Measurements from ENCODE around the gene CBFA2T3.

The CBFA2T3 gene

GRCh38 chr16:88876942-88877526 lies 100.0 kb downstream of the CBFA2T3 start:
- TF ChIP-seq EGR1 (IDR thresholded peaks at IDR 0.05) (no peak), CREB1 (IDR thresholded peaks at IDR 0.05; ENCODE audit: low read depth) (no peak), TCF12 (IDR thresholded peaks at IDR 0.05; ENCODE audit: low read depth) (no peak), NFIC (IDR thresholded peaks at IDR 0.05) (no peak), ZBTB7A (IDR thresholded peaks at IDR 0.05; ENCODE audit: low read depth) (no peak)

DNA sequence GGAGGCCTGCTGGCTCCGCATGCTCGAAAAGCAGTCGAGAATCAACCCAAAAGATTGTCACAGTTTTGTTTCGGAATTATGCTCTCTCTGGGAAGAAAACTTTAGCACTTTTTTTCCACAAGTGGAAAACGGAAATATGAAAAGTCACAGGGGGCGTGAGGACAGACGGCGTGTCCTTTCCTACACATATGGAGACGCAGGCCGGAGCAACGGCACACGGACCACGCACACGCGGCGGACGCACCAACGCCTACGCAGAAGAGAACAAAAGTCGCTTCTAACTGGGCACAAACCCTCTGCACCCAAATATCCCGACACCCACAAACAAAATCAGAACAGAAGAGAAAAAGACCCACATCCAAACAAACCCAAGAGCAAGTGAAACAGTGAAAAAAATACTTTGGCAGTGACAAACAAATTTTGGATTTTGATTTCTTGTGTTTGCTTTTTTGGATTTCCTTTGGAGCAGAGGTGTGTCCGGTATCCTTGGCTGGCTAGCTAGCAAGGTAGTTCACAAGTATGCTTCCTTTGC lies 101.2 kb downstream of the CBFA2T3 start:
- TF ChIP-seq EGR1 (IDR thresholded peaks at IDR 0.05) (no peak), USF1 (IDR thresholded peaks at IDR 0.05) (no peak), TEAD4 (IDR thresholded peaks at IDR 0.05) (no peak), RAD21 (IDR thresholded peaks at IDR 0.05; ENCODE audit: low read depth) (no peak), MAX (IDR thresholded peaks at IDR 0.05) (no peak), CREB1 (IDR thresholded peaks at IDR 0.05; ENCODE audit: low read depth) (no peak), CEBPB (IDR thresholded peaks at IDR 0.05) (no peak)

- TF ChIP-seq ZBTB7A (IDR thresholded peaks at IDR 0.05; ENCODE audit: low read depth) (no peak), NFIC (IDR thresholded peaks at IDR 0.05) (no peak), EGR1 (IDR thresholded peaks at IDR 0.05) (no peak), TEAD4 (IDR thresholded peaks at IDR 0.05) (no peak), TAF1 (IDR thresholded peaks at IDR 0.05; ENCODE audit: low read depth) (no peak), CREB1 (IDR thresholded peaks at IDR 0.05; ENCODE audit: low read depth) (no peak), CEBPB (IDR thresholded peaks at IDR 0.05) (no peak)
- TF ChIP-seq, protein P1, sequence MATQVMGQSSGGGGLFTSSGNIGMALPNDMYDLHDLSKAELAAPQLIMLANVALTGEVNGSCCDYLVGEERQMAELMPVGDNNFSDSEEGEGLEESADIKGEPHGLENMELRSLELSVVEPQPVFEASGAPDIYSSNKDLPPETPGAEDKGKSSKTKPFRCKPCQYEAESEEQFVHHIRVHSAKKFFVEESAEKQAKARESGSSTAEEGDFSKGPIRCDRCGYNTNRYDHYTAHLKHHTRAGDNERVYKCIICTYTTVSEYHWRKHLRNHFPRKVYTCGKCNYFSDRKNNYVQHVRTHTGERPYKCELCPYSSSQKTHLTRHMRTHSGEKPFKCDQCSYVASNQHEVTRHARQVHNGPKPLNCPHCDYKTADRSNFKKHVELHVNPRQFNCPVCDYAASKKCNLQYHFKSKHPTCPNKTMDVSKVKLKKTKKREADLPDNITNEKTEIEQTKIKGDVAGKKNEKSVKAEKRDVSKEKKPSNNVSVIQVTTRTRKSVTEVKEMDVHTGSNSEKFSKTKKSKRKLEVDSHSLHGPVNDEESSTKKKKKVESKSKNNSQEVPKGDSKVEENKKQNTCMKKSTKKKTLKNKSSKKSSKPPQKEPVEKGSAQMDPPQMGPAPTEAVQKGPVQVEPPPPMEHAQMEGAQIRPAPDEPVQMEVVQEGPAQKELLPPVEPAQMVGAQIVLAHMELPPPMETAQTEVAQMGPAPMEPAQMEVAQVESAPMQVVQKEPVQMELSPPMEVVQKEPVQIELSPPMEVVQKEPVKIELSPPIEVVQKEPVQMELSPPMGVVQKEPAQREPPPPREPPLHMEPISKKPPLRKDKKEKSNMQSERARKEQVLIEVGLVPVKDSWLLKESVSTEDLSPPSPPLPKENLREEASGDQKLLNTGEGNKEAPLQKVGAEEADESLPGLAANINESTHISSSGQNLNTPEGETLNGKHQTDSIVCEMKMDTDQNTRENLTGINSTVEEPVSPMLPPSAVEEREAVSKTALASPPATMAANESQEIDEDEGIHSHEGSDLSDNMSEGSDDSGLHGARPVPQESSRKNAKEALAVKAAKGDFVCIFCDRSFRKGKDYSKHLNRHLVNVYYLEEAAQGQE (IDR thresholded peaks at IDR 0.05; ENCODE audit: low read depth) = no peak
Measured at GRCh38 chr16:88874938-88875599, 101.9 kb downstream of the CBFA2T3 start.

DNA sequence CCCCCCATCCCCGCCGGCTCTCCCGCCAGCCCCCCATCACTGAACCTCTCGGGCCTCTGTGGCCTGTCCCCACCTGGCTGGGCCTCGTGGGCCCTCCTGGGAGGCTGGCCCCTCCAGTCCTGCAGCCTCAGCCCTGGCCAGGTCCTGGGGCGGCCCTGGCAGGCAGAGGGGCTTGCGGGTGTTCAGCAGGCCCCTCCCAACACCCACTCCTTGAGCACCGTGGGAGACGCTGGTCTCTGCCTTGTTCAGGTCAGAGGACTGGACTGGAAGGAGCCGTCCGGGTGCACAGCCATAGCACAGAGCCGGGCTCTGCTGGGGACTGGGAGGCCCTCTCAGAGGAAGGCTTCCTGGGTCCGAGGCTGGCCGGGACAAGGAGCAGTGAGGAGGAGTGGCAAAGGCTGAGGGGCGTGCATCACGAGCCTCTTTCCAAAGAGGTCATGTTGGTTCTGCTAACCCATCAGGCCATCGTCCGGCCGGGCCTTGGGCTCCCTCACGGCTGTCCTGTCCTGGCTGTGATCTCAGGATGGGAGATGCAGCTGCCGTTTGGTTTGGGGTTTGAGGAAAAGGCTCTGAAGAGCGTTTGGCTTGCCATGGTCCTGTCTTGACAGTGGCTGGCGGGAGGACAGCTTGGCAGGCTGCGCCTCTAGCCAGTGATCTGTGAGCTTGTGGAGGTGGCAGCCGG lies 104.2 kb downstream of the CBFA2T3 start:
- TF ChIP-seq EP300 (IDR thresholded peaks at IDR 0.05; ENCODE audit: borderline replicate concordance) (no peak), TCF12 (IDR thresholded peaks at IDR 0.05; ENCODE audit: low read depth) (no peak), MAX (IDR thresholded peaks at IDR 0.05) (no peak), FOXM1 (IDR thresholded peaks at IDR 0.05; ENCODE audit: borderline replicate concordance, low read depth) (no peak), RAD21 (IDR thresholded peaks at IDR 0.05; ENCODE audit: low read depth) (no peak), NFIC (IDR thresholded peaks at IDR 0.05) (no peak), ZBTB7A (IDR thresholded peaks at IDR 0.05; ENCODE audit: low read depth) (no peak), CREB1 (IDR thresholded peaks at IDR 0.05; ENCODE audit: low read depth) (no peak), TEAD4 (IDR thresholded peaks at IDR 0.05) (no peak), USF1 (IDR thresholded peaks at IDR 0.05) (no peak), EGR1 (IDR thresholded peaks at IDR 0.05) (no peak), CEBPB (IDR thresholded peaks at IDR 0.05) (no peak)
- TF ChIP-seq, protein P1 (IDR thresholded peaks at IDR 0.05; ENCODE audit: low read depth) = no peak

DNA sequence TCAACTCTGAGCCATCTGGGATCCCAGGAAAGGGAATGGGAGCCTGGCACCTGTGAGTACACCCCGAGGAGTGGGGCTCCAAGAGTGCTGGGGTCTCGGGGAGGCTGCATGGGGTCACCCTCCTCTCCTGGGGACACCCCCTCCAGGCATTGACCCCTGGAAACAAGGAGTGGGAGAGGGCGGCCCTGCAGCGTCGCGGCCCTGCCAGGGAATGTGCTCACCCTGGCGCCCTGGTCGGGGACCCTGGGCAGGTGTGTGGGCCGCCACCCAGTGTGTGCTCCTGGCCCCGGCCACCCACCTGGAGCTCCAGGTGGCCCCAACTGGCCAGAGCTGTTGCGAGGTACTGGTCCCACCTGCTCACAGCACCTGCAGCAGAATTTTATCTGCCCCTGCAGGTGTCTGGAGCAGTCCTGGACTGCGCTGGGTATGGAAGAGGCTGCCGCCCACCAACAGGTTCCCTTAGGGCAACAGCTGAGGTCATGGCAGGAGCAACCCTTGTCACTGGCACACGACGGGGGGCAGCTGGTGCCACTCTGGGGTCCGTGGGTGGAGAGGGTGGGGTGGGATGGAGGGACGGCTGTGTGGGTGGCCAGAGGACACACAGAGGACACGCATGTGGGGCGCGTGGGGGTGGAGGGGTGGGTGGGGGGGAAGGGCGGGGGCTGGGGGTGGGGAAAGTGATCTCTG lies 105.1 kb downstream of the CBFA2T3 start:
- no peak for TF ChIP-seq CREB1 (IDR thresholded peaks at IDR 0.05; ENCODE audit: low read depth)
- TF ChIP-seq NFIC (IDR thresholded peaks at IDR 0.05) = no peak
- TF ChIP-seq CEBPB (IDR thresholded peaks at IDR 0.05) = no peak
- no peak for TF ChIP-seq MAX (IDR thresholded peaks at IDR 0.05)
- TF ChIP-seq, protein P1 (IDR thresholded peaks at IDR 0.05; ENCODE audit: low read depth) = no peak
- no peak for TF ChIP-seq FOXM1 (IDR thresholded peaks at IDR 0.05; ENCODE audit: borderline replicate concordance, low read depth)
- no peak for TF ChIP-seq USF1 (IDR thresholded peaks at IDR 0.05)
- TF ChIP-seq RAD21 (IDR thresholded peaks at IDR 0.05; ENCODE audit: low read depth) = no peak
- no peak for TF ChIP-seq ZBTB7A (IDR thresholded peaks at IDR 0.05; ENCODE audit: low read depth)
- no peak for TF ChIP-seq EGR1 (IDR thresholded peaks at IDR 0.05)
- no peak for TF ChIP-seq YY1 (IDR thresholded peaks at IDR 0.05; ENCODE audit: low read depth)
